ENCODE measurements around the gene NAIP. TPM values are rescaled to one million over a fixed set of nuclear protein-coding genes. Genes with fewer than 3 reads are reported as not detected.
"Not testable (repeated sequence)": the region's sequence is repeated elsewhere in the genome, so short reads cannot be mapped to it uniquely, and the experiment has no call there.

The NAIP gene
- 10 to 100 TPM in 3 of 4 donors, 1 to 10 TPM in 1; 8.5 to 72.1 (median 16.7) TPM for total RNA-seq

GRCh38 chr5:71025289-71025953 is at the start of gene NAIP:
Gene NAIP (minus strand): TSS chr5:71025339. CDS start chr5:71012915, 12,424 bp downstream.
- WGBS = no CpG with 5 or more reads among the region's 8 CpGs
- H3K4me1 ChIP-seq; H3K27me3 ChIP-seq; H3K27ac ChIP-seq; H3K9me3 ChIP-seq; H3K36me3 ChIP-seq; H3K4me3 ChIP-seq; DNase-seq (ENCODE audit: low spot score in 2 of 2): not testable (repeated sequence)

GRCh38 chr5:71067262-71067928 is 42.3 kb upstream of the NAIP start, which contains the start of gene GTF2H2:
Gene GTF2H2 (minus strand): TSS chr5:71067676. CDS start chr5:71062763, 4,913 bp downstream.
- H3K27me3 ChIP-seq; H3K27ac ChIP-seq; H3K36me3 ChIP-seq; H3K9me3 ChIP-seq; H3K4me1 ChIP-seq; DNase-seq (ENCODE audit: low spot score in 2 of 2); H3K4me3 ChIP-seq: not testable (repeated sequence)
- WGBS = no CpG with 5 or more reads among the region's 46 CpGs

GRCh38 chr5:71061322-71061721 is 36.2 kb upstream of the NAIP start:
- not testable (repeated sequence) for H3K27me3 ChIP-seq; H3K36me3 ChIP-seq; H3K4me3 ChIP-seq; DNase-seq (ENCODE audit: low spot score in 2 of 2); H3K4me1 ChIP-seq; H3K9me3 ChIP-seq; H3K27ac ChIP-seq
- no CpG with 5 or more reads among the region's 1 CpG for WGBS

- not testable (repeated sequence) for H3K4me1 ChIP-seq; H3K4me3 ChIP-seq; H3K27me3 ChIP-seq; H3K9me3 ChIP-seq; H3K27ac ChIP-seq; DNase-seq (ENCODE audit: low spot score in 2 of 2); H3K36me3 ChIP-seq
- no CpG with 5 or more reads among the region's 3 CpGs for WGBS
These were observed 34.3 kb upstream of the NAIP start for GRCh38 chr5:71059426-71059825.

GRCh38 chr5:71044808-71045207 is 19.7 kb upstream of the NAIP start:
- H3K4me1 ChIP-seq; H3K4me3 ChIP-seq; H3K9me3 ChIP-seq; H3K27me3 ChIP-seq; H3K27ac ChIP-seq; H3K36me3 ChIP-seq; DNase-seq (ENCODE audit: low spot score in 2 of 2): not testable (repeated sequence)
- no CpG with 5 or more reads among the region's 2 CpGs for WGBS

GRCh38 chr5:71044128-71044527 is 19.0 kb upstream of the NAIP start:
- H3K4me1 ChIP-seq; H3K4me3 ChIP-seq; H3K27ac ChIP-seq; H3K27me3 ChIP-seq; H3K36me3 ChIP-seq; H3K9me3 ChIP-seq; DNase-seq (ENCODE audit: low spot score in 2 of 2): not testable (repeated sequence)
- no CpG with 5 or more reads among the region's 2 CpGs for WGBS

GRCh38 chr5:71031046-71031776 is 6.1 kb upstream of the NAIP start:
- H3K27me3 ChIP-seq; H3K36me3 ChIP-seq; H3K4me1 ChIP-seq; H3K4me3 ChIP-seq; H3K27ac ChIP-seq; H3K9me3 ChIP-seq; DNase-seq (ENCODE audit: low spot score in 2 of 2): not testable (repeated sequence)
- WGBS = no CpG with 5 or more reads among the region's 7 CpGs

- H3K36me3 ChIP-seq; H3K4me3 ChIP-seq; H3K27ac ChIP-seq; H3K4me1 ChIP-seq; DNase-seq (ENCODE audit: low spot score in 2 of 2); H3K27me3 ChIP-seq; H3K9me3 ChIP-seq: not testable (repeated sequence)
- WGBS = no CpG with 5 or more reads among the region's 6 CpGs
These were observed 4.5 kb downstream of the NAIP start for GRCh38 chr5:71020643-71021042.

- H3K4me1 ChIP-seq; H3K27ac ChIP-seq; H3K36me3 ChIP-seq; H3K27me3 ChIP-seq; H3K4me3 ChIP-seq; DNase-seq (ENCODE audit: low spot score in 2 of 2); H3K9me3 ChIP-seq: not testable (repeated sequence)
- no CpG with 5 or more reads among the region's 6 CpGs for WGBS
These were observed 6.6 kb downstream of the NAIP start for GRCh38 chr5:71018376-71019005.

GRCh38 chr5:71014176-71014575 is 11.0 kb downstream of the NAIP start:
- TF ChIP-seq POLR2AphosphoS5 (IDR thresholded peaks at IDR 0.05) (no peak), EP300 (IDR thresholded peaks at IDR 0.05) (no peak), CTCF (IDR thresholded peaks at IDR 0.05) (no peak), POLR2A (IDR thresholded peaks at IDR 0.05) (no peak)

More at GRCh38 chr5:71014176-71014575, 11.0 kb downstream of the NAIP start:
- no peaks in the 10 kb centered on the region for H3K36me3 ChIP-seq
- H3K27me3 ChIP-seq = no peaks in the 10 kb centered on the region
- H3K9me3 ChIP-seq = no peaks in the 10 kb centered on the region
- DNase-seq (ENCODE audit: low spot score in 2 of 2) = no peak
- no peaks in the 10 kb centered on the region for H3K4me1 ChIP-seq
- H3K4me3 ChIP-seq = no peak overlapping the region
- 85% methylated on average over 8 of the region's 8 CpGs for WGBS
- no peak overlapping the region for H3K27ac ChIP-seq
